Stomach (tissue), 4 donors: ENCODE data around the gene TEX19.

Source experiments
- CTCF ChIP-seq, 7 experiments: fragments of 450-650 bp in 4 of 7; fragments of 200-600 bp in 3 of 7; sonication (generic) in 3 of 7; IDR thresholded peaks; one replicate each; pipeline ENCODE4 v1.5.1; 2016 to 2019; ENCODE audit warnings: antibody characterized with exemption in 7 of 7, control low read depth in 2 of 7, mild to moderate bottlenecking in 1 of 7
- EP300 ChIP-seq: sonication (generic); formaldehyde crosslinking; IDR thresholded peaks from one replicate; pipeline ENCODE4 v1.6.1; 2017; ENCODE audit warnings: antibody characterized with exemption
- POLR2A ChIP-seq, 4 donors: fragments of 450-650 bp; IDR thresholded peaks; one replicate each; pipeline ENCODE4 v1.6.1; 2016; ENCODE audit warnings: antibody characterized with exemption in 4 of 4, control low read depth in 2 of 4, mild to moderate bottlenecking in 1 of 4, moderate library complexity in 1 of 4
- POLR2AphosphoS5 ChIP-seq, 3 donors: sonication (generic); formaldehyde crosslinking; IDR thresholded peaks; one replicate each; pipeline ENCODE4 v1.6.1; 2016; ENCODE audit warnings: antibody characterized with exemption in 3 of 3

- no peak for TF ChIP-seq CTCF (IDR thresholded peaks at IDR 0.05)
- no peak for TF ChIP-seq POLR2A (IDR thresholded peaks at IDR 0.05)
- no peak for TF ChIP-seq EP300
- no peak for TF ChIP-seq POLR2AphosphoS5 (IDR thresholded peaks at IDR 0.05)
Measured at GRCh38 chr17:82327289-82327688, 31.8 kb upstream of the TEX19 start.
